HEK293 (cell line): Measurements from ENCODE around the gene SGSM2.

Source experiments
- CTCF ChIA-PET: fragments of 350-600 bp; formaldehyde crosslinking; extraction: SDS; loops from one replicate; lab custom pipeline; 2021; ENCODE audit warnings: antibody characterized with exemption; lab: Yijun Ruan, JAX
- POLR2A ChIA-PET: fragments of 300-600 bp; formaldehyde crosslinking; extraction: SDS; loops from one replicate; lab custom pipeline; 2020; ENCODE audit warnings: antibody characterized with exemption, inconsistent platforms; lab: Yijun Ruan, JAX
- H3K27ac ChIP-seq: fragments of 200-500 bp; sonication (Bioruptor generic); 2 replicates; pipeline ENCODE4 v1.5.1; 2014; ENCODE audit warnings: low read depth, low read length, control low read depth, inconsistent platforms; ENCODE audit errors: extremely low read depth
- H3K36me3 ChIP-seq, 2 experiments: fragments of 200-500 bp in 1 of 2; sonication (Bioruptor generic) in 1 of 2; 1 replicate in 1 of 2; 2 replicates in 1 of 2; pipeline ENCODE4 v1.5.1; 2014 to 2017; ENCODE audit warnings: inconsistent platforms in 2 of 2, low read length in 2 of 2; ENCODE audit not compliant: control insufficient read depth in 2 of 2, insufficient read depth in 1 of 2
- H3K4me1 ChIP-seq: fragments of 200-500 bp; sonication (Bioruptor generic); 2 replicates; pipeline ENCODE4 v1.5.1; 2014; ENCODE audit warnings: mild to moderate bottlenecking, low read length, inconsistent platforms; ENCODE audit not compliant: control insufficient read depth, insufficient read depth
- H3K4me3 ChIP-seq: 2 replicates; pipeline ENCODE4 v1.5.1; 2011; ENCODE audit warnings: low read depth, mild to moderate bottlenecking, control low read depth, low read length, moderate library complexity
- H3K9me3 ChIP-seq: fragments of 200-500 bp; sonication (Bioruptor generic); 2 replicates; pipeline ENCODE4 v1.5.1; 2014; ENCODE audit warnings: low read depth, low read length, inconsistent platforms; ENCODE audit not compliant: control insufficient read depth, insufficient read depth
- AEBP2 ChIP-seq: fragments of 450-650 bp; formaldehyde crosslinking; IDR thresholded peaks from 2 replicates; pipeline ENCODE4 v1.5.1; 2016; ENCODE audit warnings: missing biosample characterization, missing genetic modification characterization, borderline replicate concordance
- GLIS2 ChIP-seq: fragments of 450-650 bp; formaldehyde crosslinking; IDR thresholded peaks from 2 replicates; pipeline ENCODE4 v1.5.1; 2016; ENCODE audit warnings: missing biosample characterization, missing genetic modification characterization
- KLF7 ChIP-seq: fragments of 450-650 bp; formaldehyde crosslinking; IDR thresholded peaks from 2 replicates; pipeline ENCODE4 v1.5.1; 2016; ENCODE audit warnings: missing biosample characterization, missing genetic modification characterization, borderline replicate concordance
- MEIS1 ChIP-seq: sonication (generic); formaldehyde crosslinking; IDR thresholded peaks from 2 replicates; pipeline ENCODE4 v1.8.1; 2022; ENCODE audit warnings: missing genetic modification reagents, mild to moderate bottlenecking, borderline replicate concordance
- REST ChIP-seq: fragments of 450-650 bp; formaldehyde crosslinking; IDR thresholded peaks from 2 replicates; pipeline ENCODE4 v1.5.1; 2016; ENCODE audit warnings: missing biosample characterization, missing genetic modification characterization
- ZBTB11 ChIP-seq: fragments of 450-650 bp; formaldehyde crosslinking; conservative IDR thresholded peaks from 2 replicates; pipeline ENCODE4 v1.5.1; 2016; ENCODE audit warnings: low read depth, missing biosample characterization, missing genetic modification characterization
- ZNF112 ChIP-seq: fragments of 450-650 bp; formaldehyde crosslinking; IDR thresholded peaks from 2 replicates; pipeline ENCODE4 v1.5.0; 2017; ENCODE audit warnings: missing biosample characterization, missing genetic modification characterization
- ZNF138 ChIP-seq: fragments of 450-650 bp; formaldehyde crosslinking; IDR thresholded peaks from 2 replicates; pipeline ENCODE4 v1.5.1; 2016; ENCODE audit warnings: missing biosample characterization, missing genetic modification characterization, borderline replicate concordance
- ZNF221 ChIP-seq: fragments of 450-650 bp; formaldehyde crosslinking; IDR thresholded peaks from 2 replicates; pipeline ENCODE4 v1.5.1; 2017; ENCODE audit warnings: missing biosample characterization, missing genetic modification characterization, borderline replicate concordance
- ZNF324 ChIP-seq: fragments of 450-650 bp; formaldehyde crosslinking; IDR thresholded peaks from 2 replicates; pipeline ENCODE4 v1.5.1; 2016; ENCODE audit warnings: missing biosample characterization, missing genetic modification characterization
- ZNF560 ChIP-seq: fragments of 450-650 bp; formaldehyde crosslinking; IDR thresholded peaks from 2 replicates; pipeline ENCODE4 v1.5.1; 2017; ENCODE audit warnings: missing biosample characterization, missing genetic modification characterization, borderline replicate concordance
- ZNF561 ChIP-seq: fragments of 450-650 bp; IDR thresholded peaks from 2 replicates; pipeline ENCODE4 v1.5.1; 2018; ENCODE audit warnings: missing biosample characterization, missing genetic modification characterization, borderline replicate concordance

SGSM2 gene

GRCh38 chr17:2357931-2358434, 20.7 kb downstream of the SGSM2 start:
- TF ChIP-seq MEIS1 = no peak
- no peak for TF ChIP-seq ZNF138
- no peak for TF ChIP-seq KLF7 (tag by site-specific recombination)
- TF ChIP-seq ZNF560 (tag by site-specific recombination) = no peak
- TF ChIP-seq, all 188 proteins: peak for 0
- H3K9me3 ChIP-seq = no peaks in the 10 kb centered on the region
- ChIA-PET CTCF (interaction anchor here (0.8 to 3.3 kb wide), 6 partner anchors 9 to 58 kb away, joined by 3 to 14 read pairs (median 8); no protein-coding TSS in a partner anchor), POLR2A (interaction anchor here (0.7 to 2.0 kb wide), 3 partner anchors 22 to 69 kb away, joined by 3 to 6 read pairs (median 5); partner anchors contain the start of genes SRR and TSR1)
- peaks cover 0 to 12% of the 10 kb centered on the region in 2 experiments; a peak in 1 of 3 replicates for H3K36me3 ChIP-seq
- H3K4me1 ChIP-seq = peaks cover 9% of the 10 kb centered on the region
- H3K27ac ChIP-seq = no peak overlapping the region
- H3K4me3 ChIP-seq = no peak overlapping the region

- no peak for TF ChIP-seq GLIS2 (tag by site-specific recombination)
- TF ChIP-seq AEBP2 = no peak
- TF ChIP-seq ZNF324 = no peak
- TF ChIP-seq ZNF112 (tag by site-specific recombination) = no peak
- no peak for TF ChIP-seq ZBTB11
- no peak for TF ChIP-seq ZNF560 (tag by site-specific recombination)
- TF ChIP-seq ZNF561 (tag by site-specific recombination) = no peak
- no peak for TF ChIP-seq REST
- TF ChIP-seq ZNF221 (tag by site-specific recombination) = no peak
These were observed 23.9 kb downstream of the SGSM2 start for GRCh38 chr17:2361010-2361760.

More at GRCh38 chr17:2361010-2361760, 23.9 kb downstream of the SGSM2 start:
- ChIA-PET CTCF (interaction anchor here (0.6 to 3.3 kb wide), 8 partner anchors 8 to 308 kb away, joined by 3 to 14 read pairs (median 6); partner anchors contain the start of gene TSR1), POLR2A (interaction anchor here (0.5 to 3.0 kb wide), 4 partner anchors 10 to 491 kb away, joined by 4 to 10 read pairs (median 8); partner anchors contain the start of gene TSR1)
- Histone ChIP-seq H3K9me3 (no peaks in the 10 kb centered on the region), H3K36me3 (peaks cover 0 to 40% of the 10 kb centered on the region in 2 experiments; a peak in 1 of 3 replicates), H3K4me1 (peaks cover 9% of the 10 kb centered on the region), H3K4me3 (no peak overlapping the region), H3K27ac (no peak overlapping the region)
